ENCODE measurements around the gene POU2AF2. TPM values are rescaled to one million over a fixed set of nuclear protein-coding genes. Genes with fewer than 3 reads are reported as not detected.
A peak's percentile ranks its signal among the peaks of the same experiment; 100 is the strongest.

POU2AF2 gene
- total RNA-seq, 1 donor from 2014 or later: not detected

GRCh38 chr11:111253630-111254029, 8.1 kb downstream of the POU2AF2 start:
- Histone ChIP-seq H3K4me1 (ENCODE audit: insufficient read depth, low read length) (no peaks in the 10 kb centered on the region), H2AFZ (ENCODE audit: low read depth, low read length) (no peak overlapping the region), H3K9ac (ENCODE audit: low read length) (no peak overlapping the region), H3K4me3 (ENCODE audit: insufficient read depth, low read depth, low read length) (no peak overlapping the region), H3K79me2 (ENCODE audit: insufficient read depth, low read length) (no peaks in the 10 kb centered on the region), H3K4me2 (ENCODE audit: low read length) (no peak overlapping the region), H3K27ac (ENCODE audit: low read depth, low read length) (no peak overlapping the region), H3K9me3 (ENCODE audit: insufficient read depth, low read depth, low read length) (no peaks in the 10 kb centered on the region), H3K36me3 (ENCODE audit: insufficient read depth, low read length) (no peaks in the 10 kb centered on the region), H4K20me1 (ENCODE audit: insufficient read depth, low read length) (no peaks in the 10 kb centered on the region), H3K27me3 (ENCODE audit: insufficient read depth, low read length) (peaks cover 3% of the 10 kb centered on the region)
- Mint-ChIP-seq H3K36me3 (ENCODE audit: low read depth, unreplicated experiment) (no peaks in the 10 kb centered on the region), H3K27ac (ENCODE audit: unreplicated experiment) (no peak overlapping the region), H3K9me3 (ENCODE audit: unreplicated experiment) (no peaks in the 10 kb centered on the region), H3K4me1 (ENCODE audit: low read depth, unreplicated experiment) (no peaks in the 10 kb centered on the region), H3K4me3 (ENCODE audit: unreplicated experiment) (no peak overlapping the region), H3K27me3 (ENCODE audit: low read depth, unreplicated experiment) (no peaks in the 10 kb centered on the region)
- FAIRE-seq: no peak
- DNase-seq (ENCODE audit: low read depth): no peak
- no peak for TF ChIP-seq EZH2 (IDR thresholded peaks at IDR 0.05; ENCODE audit: insufficient read depth, low read length)
- TF ChIP-seq CTCF (IDR thresholded peaks at IDR 0.05; ENCODE audit: insufficient read depth, low read depth, low read length): no peak

GRCh38 chr11:111258046-111258445, 12.5 kb downstream of the POU2AF2 start:
- Histone ChIP-seq H3K4me3 (ENCODE audit: insufficient read depth, low read depth, low read length) (no peak overlapping the region), H3K79me2 (ENCODE audit: insufficient read depth, low read length) (no peaks in the 10 kb centered on the region), H3K27me3 (ENCODE audit: insufficient read depth, low read length) (no peaks in the 10 kb centered on the region), H3K36me3 (ENCODE audit: insufficient read depth, low read length) (no peaks in the 10 kb centered on the region), H3K27ac (ENCODE audit: low read depth, low read length) (no peak overlapping the region), H3K4me2 (ENCODE audit: low read length) (no peak overlapping the region), H2AFZ (ENCODE audit: low read depth, low read length) (no peak overlapping the region), H3K9me3 (ENCODE audit: insufficient read depth, low read depth, low read length) (no peaks in the 10 kb centered on the region), H4K20me1 (ENCODE audit: insufficient read depth, low read length) (no peaks in the 10 kb centered on the region), H3K4me1 (ENCODE audit: insufficient read depth, low read length) (no peaks in the 10 kb centered on the region), H3K9ac (ENCODE audit: low read length) (no peak overlapping the region)
- TF ChIP-seq EZH2 (IDR thresholded peaks at IDR 0.05; ENCODE audit: insufficient read depth, low read length): no peak
- TF ChIP-seq CTCF (IDR thresholded peaks at IDR 0.05; ENCODE audit: insufficient read depth, low read depth, low read length): no peak
- DNase-seq (ENCODE audit: low read depth) (no peak), FAIRE-seq (no peak)
- Mint-ChIP-seq H3K9me3 (ENCODE audit: unreplicated experiment) (no peaks in the 10 kb centered on the region), H3K27ac (ENCODE audit: unreplicated experiment) (no peak overlapping the region), H3K27me3 (ENCODE audit: low read depth, unreplicated experiment) (no peaks in the 10 kb centered on the region), H3K36me3 (ENCODE audit: low read depth, unreplicated experiment) (no peaks in the 10 kb centered on the region), H3K4me1 (ENCODE audit: low read depth, unreplicated experiment) (peaks cover 6% of the 10 kb centered on the region), H3K4me3 (ENCODE audit: unreplicated experiment) (no peak overlapping the region)

GRCh38 chr11:111259896-111260295, 14.4 kb downstream of the POU2AF2 start:
- Mint-ChIP-seq H3K27me3 (ENCODE audit: low read depth, unreplicated experiment) (no peaks in the 10 kb centered on the region), H3K4me3 (ENCODE audit: unreplicated experiment) (no peak overlapping the region), H3K36me3 (ENCODE audit: low read depth, unreplicated experiment) (no peaks in the 10 kb centered on the region), H3K27ac (ENCODE audit: unreplicated experiment) (no peak overlapping the region), H3K4me1 (ENCODE audit: low read depth, unreplicated experiment) (peaks cover 6% of the 10 kb centered on the region), H3K9me3 (ENCODE audit: unreplicated experiment) (no peaks in the 10 kb centered on the region)
- Histone ChIP-seq H3K27me3 (ENCODE audit: insufficient read depth, low read length) (no peaks in the 10 kb centered on the region), H2AFZ (ENCODE audit: low read depth, low read length) (no peak overlapping the region), H3K9me3 (ENCODE audit: insufficient read depth, low read depth, low read length) (no peaks in the 10 kb centered on the region), H3K4me1 (ENCODE audit: insufficient read depth, low read length) (no peaks in the 10 kb centered on the region), H3K4me3 (ENCODE audit: insufficient read depth, low read depth, low read length) (no peak overlapping the region), H3K4me2 (ENCODE audit: low read length) (no peak overlapping the region), H4K20me1 (ENCODE audit: insufficient read depth, low read length) (no peaks in the 10 kb centered on the region), H3K36me3 (ENCODE audit: insufficient read depth, low read length) (no peaks in the 10 kb centered on the region), H3K79me2 (ENCODE audit: insufficient read depth, low read length) (no peaks in the 10 kb centered on the region), H3K27ac (ENCODE audit: low read depth, low read length) (no peak overlapping the region), H3K9ac (ENCODE audit: low read length) (no peak overlapping the region)
- no peak for FAIRE-seq
- peak; percentile 56 for DNase-seq (ENCODE audit: low read depth)
- TF ChIP-seq CTCF (IDR thresholded peaks at IDR 0.05; ENCODE audit: insufficient read depth, low read depth, low read length): no peak
- TF ChIP-seq EZH2 (IDR thresholded peaks at IDR 0.05; ENCODE audit: insufficient read depth, low read length): no peak

Measured in astrocyte (in vitro differentiated cells and primary cell).